ENCODE measurements around the gene DFFB.

DFFB gene

DNA sequence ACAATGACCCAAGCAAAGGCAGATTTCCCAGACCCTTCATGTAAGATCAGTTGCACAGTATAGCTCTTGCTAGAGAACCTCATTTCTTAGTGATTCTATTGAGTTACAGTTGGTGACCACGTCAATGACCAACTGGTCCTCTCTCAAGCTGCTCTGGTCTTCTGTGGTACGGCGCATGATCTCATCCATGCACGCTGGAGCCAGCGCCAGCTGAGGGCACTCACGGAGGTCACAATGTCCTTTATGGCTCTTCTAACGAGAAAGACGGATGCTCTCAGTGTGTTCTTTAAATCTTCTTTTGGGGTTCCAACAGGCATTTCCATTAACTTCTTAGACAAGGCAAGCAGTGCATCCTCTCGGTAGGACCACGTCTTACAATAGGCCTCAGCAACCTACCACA lies 22.6 kb upstream of the DFFB start:
- FAIRE-seq: no peak

DNA sequence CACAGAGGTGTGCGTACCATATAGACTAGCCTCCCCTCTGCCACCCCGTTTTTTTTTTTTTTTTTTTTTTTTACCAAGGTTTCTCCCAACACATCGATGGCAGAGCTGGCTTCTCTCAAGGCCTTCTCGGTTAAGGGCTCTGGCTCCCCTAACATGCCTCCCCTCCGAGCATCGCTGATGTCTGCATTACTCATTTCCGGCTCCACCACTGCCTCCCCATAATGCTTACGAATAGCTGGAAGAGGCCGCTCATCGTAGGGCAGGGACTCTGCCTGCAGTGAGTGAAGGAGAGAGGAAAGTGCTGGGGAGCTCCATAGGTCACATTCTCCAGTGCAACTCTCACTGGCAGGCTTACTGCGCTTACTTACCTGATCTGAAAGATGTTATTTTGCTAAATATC lies 20.9 kb upstream of the DFFB start:
- no peak for FAIRE-seq

DNA sequence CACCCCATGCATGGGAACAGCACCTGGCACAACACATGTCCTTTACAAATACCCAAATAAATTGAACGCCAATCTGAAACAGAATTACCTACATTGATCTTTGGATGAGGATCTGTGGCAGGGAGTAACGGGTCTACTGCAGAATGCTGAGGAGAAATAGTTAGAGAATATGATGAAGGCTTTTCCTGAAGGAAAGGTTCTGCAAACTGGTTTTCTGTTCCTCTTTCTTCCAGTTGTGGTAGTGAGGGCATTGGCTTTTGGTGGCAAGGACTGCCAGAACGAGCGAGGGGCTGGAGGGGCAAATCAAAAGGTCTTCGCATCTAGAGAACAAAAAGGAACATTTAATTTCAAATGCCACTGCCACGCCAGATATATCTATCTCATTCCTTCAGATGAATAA lies 20.1 kb upstream of the DFFB start:
- FAIRE-seq: no peak

DNA sequence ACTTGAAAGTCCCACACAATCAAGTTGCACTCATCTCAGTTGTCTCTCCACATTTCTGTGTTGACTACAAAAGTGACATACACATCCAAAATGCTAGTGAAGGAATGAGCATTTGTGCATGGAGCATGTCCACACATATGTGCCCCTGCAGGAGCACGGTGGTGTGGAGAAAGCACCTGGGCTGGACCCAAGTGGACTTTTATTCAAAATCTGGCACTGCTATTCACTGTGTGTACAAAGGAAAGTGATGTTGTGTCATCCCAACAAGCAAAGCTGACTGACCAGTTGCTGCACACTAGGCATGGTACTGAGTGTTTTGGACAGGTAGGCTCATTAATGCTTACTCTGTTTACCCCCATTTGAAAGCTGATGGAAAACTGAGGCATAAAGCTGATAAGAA lies 19.6 kb upstream of the DFFB start:
- no peak for FAIRE-seq

DNA sequence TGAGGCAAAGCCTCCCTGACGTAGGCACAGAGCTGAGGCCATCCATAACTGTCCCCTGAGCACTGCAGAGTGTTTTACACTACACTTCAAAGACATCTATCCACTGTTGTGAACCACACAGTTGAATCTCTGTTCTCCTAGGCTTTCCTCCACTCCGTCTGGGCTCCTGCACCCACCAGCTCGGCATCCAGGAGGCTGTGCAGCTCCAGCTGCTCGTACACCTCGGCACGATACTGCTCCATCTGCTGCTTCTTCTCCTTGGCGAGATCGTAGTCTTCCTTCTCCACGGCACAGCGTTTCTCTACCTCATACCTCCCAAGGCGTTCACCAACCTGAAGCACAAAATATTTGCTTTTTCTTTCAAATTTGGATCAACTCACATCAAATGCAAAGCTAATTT lies 18.5 kb upstream of the DFFB start:
- no peak for FAIRE-seq

DNA sequence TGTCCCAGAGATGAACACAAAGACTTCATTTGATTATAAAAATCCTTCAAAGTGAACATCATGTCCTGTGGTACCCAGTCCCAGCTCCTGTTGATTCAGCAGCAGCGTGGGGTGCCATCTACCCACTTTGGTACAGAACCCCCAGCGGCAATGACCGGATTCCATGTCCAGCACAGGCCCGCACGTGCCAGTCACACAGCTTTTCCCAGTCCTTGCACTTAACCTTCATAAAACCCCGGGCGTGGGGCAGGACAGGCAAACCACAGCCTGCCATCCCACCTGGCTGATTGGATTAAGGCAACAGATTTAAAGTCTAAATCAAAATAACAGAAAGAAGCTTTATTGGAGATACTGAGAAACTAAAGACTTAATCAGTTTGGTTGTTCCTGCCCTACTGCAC lies 15.8 kb upstream of the DFFB start:
- no peak for FAIRE-seq

DNA sequence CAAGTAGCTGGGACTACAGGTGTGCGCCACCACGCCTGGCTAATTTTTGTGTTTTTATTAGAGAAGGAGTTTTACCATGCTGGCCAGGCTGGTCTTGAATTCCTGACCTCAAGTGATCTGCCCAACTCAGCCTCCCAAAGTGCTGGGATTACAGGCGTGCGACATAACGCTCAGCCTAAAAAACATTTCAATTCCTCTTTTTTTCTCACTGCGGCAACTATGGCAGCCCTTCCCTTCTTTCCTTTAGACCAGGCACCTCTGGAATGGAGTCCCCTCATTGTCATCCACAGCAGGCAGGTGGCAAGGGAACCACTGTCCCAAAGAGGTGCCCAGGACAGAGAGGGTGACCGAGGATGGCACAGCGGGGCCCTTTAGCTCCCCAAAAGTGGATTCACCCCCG lies 14.4 kb upstream of the DFFB start:
- no peak for FAIRE-seq

DNA sequence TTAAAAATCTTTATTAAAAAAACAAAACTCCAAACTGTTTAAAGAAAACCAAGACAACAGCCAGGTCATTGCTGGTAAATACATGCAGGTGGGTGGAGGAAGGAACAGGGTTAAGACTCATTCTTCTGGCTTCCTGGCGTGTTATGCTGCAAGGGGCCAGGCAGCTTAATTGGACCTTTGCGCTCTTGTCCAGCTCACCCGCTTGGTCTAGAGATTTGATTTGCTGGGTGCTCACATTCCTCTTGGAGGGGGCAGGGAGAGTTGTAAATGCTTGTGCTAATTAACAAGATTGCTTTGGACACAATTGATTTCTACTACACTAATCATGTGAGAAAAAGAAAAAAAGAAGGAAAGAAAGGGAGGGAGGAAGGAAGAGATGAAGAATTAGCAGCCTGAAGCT lies 10.7 kb upstream of the DFFB start:
- FAIRE-seq: no peak

DNA sequence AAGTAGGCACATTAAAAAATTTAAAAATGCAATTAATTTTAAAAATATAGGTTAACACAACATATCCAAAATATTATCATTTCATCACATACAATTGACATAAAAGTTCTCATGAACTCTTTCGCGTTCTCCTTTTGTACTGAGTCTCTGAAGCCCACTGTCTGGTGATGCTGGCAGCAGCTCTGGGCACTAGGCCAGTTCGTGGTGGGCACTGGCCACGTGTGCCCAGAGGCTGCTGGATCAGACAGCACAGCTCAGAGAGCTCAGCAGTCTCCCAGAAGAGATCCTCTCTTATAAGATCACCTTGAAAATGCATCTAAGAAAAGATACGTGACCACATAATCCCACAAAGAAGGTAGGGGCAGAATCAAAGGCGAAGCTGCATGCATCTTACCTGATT lies 10.2 kb upstream of the DFFB start:
- no peak for FAIRE-seq

DNA sequence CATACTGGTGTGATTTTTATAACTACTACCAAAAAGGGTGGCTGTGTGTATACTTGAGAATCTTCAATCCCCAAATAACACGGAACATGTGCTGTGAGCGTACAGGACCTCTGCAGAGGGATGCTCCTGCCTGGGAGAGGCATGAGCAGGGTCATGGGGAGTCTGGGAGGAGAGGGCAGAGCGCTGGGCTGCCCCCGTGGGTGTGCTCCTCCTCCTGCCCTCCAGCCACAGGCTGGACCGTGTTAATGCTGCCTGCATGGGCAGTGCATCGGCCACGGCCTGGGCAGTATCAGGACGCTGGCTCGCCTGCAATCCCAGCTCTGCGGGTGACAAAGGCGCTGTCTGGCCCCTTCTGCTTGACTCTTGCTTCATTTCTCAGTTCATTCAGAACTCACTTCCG lies 6.4 kb upstream of the DFFB start:
- no peak for FAIRE-seq

DNA sequence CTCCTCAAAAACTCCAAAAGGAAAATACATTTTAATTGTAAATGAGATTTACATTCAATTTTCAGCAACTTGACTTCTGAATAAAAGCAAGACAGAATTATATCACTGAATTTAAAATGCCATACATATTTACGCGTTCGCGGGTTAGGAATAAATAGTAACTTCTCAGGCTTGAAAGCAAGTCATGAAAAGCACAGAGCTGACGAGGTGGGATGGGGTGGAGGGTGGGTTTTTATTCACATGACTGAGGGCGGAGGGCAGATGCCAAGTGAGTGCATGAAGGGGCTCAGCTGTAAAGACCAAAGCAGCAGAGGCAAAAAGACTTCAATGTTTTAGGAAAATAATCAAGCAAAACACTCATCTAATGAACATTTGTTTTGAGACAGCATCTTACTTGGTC lies 6.0 kb upstream of the DFFB start:
- no peak for FAIRE-seq

DNA sequence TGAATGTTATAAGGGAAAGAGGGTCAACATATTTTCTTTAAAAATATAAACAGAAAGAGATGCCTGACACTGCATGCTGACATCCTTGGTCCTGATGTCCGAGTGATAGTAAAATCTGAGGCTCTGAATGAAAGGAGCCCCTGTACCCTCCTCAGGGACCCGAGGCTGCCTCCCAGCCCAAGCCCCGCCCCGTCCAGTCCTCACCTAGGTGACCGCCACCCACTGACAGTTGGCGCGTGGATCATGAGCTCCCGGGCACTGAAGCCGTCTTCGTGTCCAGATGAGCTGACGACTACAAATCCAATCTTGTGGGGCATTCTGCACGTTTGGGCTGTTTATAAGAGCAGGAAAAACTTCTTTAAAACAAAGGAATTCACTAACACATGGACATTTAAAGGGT lies 5.2 kb upstream of the DFFB start:
- no peak for FAIRE-seq

DNA sequence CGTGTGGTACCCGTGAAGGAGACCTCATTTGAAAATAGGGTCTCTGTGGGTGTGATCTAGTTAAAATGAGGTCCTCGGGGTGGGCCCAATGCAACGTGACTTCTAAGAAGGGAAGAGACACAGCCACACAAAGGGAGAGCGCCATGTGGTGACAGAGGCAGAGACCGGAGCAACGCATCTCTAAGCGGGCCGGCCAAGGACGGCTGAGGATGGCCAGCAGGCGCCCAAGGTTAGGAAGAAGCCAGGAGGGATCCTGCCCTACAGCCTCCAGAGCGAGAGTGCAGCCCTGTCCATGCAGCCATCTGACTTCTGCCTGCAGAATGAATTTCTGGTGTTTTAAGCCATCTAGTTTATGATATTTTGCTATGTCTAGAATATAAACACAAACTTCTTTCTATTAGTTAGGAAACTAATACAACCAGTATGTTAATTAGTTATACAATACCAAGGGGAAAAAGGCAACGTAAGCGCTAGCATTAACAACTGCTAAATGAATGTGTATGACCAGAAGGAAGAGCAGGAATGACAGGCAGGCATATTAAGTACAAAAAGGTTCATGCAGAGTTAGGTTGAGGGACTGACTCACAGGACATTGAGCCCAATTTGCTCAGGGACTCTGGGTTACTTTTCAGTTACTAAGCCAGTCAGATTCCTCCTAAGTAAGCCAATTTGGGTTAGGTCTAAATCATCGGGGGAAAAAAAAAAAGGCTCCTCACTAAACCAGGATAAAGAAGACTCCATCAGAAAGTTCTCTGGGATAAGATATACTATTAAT lies 4.4 kb upstream of the DFFB start:
- no peak for FAIRE-seq

DNA sequence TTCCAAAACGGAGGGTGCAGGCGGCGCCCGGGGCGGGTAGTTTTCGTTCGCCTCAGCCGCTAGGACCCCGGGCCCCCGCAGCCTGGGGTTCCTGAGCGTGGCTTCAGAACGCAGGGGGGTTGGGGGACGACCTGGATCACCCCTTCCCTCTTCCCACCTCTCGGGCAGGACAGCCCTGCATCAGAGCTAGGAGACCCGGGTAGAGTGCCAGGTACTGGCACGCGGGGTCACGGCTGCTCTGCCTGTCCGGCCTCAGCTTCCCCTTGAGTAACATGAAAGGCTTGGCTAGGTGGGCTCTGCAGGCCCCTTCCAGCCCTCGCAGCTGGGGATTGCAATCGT lies 484 bp downstream of the DFFB start:
- no peak for FAIRE-seq

DNA sequence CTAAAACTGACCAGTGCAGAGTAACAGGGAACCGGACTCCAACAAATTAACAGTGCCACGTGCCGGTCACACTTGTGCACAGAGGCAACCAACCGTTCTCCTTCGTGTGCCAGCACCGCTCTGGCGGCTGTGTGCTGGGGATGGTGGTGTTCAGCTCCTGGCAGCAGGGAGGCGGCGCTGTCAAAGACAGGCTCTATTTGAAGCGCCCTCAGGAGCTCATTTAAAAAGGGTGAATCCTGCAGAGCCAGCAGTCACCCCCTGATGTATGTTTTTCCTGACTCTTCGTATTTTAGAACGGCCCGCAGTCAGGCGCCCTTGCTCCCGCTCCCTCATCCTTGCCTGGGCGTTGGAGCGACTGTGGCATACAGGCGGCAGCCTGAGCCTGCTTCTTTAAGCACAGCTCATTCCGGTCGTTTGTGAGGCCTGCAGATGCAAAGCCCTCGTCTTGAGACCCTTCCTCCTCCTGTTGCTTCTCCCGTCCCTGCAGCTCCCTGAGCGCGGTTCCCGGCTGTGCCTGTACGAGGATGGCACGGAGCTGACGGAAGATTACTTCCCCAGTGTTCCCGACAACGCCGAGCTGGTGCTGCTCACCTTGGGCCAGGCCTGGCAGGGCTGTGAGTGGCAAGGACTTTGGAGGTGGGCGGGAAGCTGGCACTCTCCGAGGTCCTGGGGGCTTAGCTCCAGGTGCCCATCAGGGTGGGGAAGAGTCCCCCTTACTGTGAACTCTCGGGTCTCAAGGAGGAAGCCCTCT lies 1.1 kb downstream of the DFFB start:
- FAIRE-seq: no peak

DNA sequence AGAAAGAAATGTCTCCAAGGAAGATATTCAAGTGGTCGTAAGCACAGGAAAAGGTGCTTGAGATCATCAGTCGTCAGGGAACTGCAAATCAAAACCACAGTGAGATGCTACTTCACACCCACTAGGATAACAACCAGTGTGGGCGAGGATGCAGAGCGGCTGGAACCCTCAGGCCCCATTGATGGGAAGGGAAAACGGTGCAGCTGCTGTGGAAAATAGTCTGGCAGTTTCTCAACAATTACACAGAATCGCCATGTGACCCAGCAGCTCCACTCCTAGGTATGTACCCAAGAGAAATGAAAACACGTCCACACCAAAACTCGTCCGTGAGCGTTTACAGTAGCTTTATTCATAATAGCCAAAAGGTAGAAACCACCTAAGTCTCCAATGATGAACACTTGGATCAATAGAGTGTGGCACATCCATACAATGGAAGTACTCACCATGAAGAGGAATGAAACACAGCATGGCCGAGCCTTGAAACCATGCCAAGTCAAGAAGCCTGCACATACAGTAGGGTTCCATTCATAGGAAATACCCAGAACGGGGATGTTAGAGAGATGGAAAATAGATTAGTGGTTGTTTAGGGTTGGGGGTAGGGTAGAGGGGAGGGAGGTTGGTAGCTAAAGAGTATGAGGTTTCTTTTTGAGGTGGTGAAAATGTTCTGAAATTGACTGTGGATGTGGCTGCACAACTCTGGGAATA lies 6.1 kb downstream of the DFFB start:
- FAIRE-seq: no peak

DNA sequence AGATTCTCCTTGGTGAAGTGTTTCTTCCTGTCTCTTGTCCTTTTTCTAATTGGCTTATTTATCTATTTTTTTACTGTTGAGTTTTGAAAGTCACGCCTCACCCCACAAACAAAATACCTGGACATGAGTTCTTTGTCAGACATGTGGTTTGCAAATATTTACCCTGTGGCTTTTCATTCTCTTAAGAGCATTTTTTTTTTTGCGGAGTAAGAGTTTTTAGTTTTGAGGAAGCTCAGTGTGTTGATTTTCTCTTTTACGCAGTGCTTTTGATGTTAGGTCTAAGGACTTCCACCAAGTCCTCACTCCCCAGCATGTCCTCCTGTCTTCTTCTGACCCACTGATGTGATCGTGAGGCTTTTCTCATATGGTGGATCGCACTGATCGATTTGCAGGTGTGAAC lies 7.6 kb downstream of the DFFB start:
- FAIRE-seq: no peak

DNA sequence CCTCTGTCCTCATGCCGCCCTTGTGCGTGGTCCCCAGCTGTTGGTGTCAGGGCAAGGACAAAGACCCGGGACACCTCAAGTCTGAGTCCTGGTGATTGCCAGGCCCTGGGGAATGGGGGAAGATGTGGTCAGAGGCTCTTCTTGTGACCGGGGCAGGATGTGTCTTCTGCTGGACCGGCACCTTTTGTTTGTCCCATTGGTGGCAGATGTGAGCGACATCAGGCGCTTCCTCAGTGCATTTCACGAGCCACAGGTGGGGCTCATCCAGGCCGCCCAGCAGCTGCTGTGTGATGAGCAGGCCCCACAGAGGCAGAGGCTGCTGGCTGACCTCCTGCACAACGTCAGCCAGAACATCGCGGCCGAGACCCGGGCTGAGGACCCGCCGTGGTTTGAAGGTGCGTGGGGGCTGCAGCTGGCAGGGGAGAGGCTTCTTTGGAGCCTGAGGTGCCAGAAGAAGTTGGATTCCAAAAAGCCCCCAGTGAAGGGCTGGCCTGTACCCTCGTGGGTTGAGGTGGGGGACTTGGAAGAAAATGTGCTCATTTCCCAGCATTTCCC lies 8.4 kb downstream of the DFFB start:
- FAIRE-seq: no peak

DNA sequence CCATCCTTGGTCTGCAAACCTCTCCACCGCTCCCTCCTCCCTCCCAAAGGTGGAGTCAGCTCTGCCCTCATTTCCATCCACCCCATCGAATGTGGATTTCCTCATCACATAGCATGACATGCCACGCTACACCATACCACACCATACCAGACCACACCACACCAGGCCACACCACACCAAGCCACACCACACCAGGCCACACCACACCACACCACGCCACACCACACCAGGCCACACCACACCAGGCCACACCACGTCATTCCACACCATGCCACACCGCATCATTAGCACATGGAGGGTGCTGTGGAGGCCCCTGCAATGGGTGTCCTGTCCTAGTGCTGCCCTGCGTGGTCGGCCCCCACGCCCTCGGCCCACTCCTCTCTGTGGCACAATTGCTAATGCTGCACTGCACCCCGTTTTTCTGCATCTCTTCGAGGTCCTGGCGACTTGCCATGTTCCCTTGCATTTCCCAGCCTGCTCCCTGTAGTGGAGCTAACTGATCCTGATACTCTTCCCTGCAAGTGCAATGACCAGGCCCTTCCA lies 11.3 kb downstream of the DFFB start:
- no peak for FAIRE-seq

DNA sequence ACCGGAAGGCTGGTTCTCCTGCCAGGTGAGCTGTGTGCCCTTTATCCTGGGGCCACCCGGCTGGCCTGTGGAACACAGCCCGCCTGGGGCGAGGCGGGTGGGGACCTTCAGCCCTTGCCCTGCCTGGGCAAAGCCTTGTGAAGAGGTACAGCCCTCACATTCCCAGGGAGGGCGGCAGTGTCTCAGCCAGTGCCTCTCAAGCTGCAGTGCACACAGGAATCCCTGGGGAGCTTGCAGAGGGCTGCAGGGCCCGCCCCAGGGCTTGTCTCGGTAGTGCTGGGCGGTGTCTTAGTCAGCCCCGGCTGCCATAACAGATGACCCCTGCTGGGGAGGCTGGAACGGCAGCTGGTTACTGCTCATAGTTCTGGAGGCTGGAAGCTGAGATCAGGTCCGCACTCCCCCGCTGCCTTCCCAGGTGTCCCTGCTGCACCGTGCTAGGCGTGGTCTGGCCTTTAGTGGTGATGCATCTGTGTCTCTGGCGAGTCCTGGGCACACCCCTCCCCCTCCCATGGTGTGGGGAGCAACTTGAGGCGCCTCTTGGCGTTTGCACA lies 12.6 kb downstream of the DFFB start:
- no peak for FAIRE-seq

DNA sequence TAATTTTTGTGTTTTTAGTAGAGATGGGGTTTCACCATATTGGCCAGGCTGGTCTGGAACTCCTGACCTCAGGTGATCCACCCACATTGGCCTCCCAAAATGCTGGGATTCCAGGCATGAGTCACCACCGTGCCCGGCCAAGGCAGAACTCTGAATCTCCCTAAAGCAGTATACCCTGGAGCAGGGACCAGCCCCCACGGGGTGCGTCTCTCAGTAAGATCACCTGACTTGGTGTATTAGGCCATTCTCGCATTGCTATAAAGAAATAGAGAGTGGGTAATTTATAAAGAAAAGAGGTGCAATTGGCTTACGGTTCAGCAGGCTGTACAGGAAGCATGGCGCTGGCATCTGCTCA lies 14.2 kb downstream of the DFFB start:
- FAIRE-seq: no peak

DNA sequence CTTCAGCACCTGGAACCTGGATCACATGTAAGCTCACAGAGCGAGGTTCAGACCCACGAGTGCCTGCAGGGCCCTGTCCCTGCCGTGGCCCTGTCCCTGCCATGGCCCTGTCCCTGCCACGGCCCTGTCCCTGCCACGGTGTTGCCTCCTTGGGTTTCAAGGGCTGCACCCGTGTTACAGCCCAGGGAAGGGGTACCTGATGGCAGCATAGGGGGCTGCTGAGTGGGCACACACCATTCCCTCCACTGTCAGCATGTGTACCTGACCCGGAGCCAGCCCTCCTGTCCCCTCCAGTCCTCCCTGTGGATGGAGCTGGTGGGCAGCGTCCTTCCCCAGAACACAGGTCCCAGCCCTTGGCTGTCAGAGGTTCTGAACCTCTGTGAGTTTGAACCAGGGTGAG lies 15.3 kb downstream of the DFFB start:
- no peak for FAIRE-seq

DNA sequence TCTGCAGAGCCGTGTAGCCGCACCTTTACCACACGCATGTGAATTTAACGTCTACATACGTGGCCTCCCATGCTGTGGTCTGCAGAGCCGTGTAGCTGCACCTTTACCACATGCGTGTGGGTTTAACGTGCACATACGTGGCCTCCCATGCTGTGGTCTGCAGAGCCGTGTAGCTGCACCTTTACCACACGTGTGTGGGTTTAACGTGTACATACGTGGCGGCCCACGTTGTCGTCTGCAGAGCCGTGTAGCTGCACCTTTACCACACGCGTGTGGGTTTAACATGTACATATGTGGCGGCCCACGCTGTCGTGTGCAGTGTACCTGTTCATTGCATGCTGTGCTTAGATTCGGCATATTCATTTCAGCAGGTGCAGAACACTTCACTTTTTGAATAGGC lies 17.5 kb downstream of the DFFB start:
- FAIRE-seq: no peak

All from endometrium (tissue), 2 donors.